Activated naive CD4-positive, alpha-beta T cell treated with anti-CD3 and anti-CD28 coated beads, Interleukin-2, amount 10 ng/mL, durations not matched to agents 7 days and 5 days (primary cell): Measurements from ENCODE around the gene NDRG4.

Experiments
- CTCF ChIA-PET: fragments of 350-600 bp; sonication (Branson Sonifier 250); formaldehyde crosslinking; loops from one replicate; lab custom pipeline; 2021; ENCODE audit warnings: antibody characterized with exemption; lab: Charles Lee
- DNase-seq: peaks from one replicate; pipeline ENCODE4 v3.0.0-alpha.2; 2020
- H3K27ac Mint-ChIP-seq: one replicate; pipeline ENCODE4 v1.8.0; 2021; ENCODE audit warnings: mild to moderate bottlenecking, moderate library complexity, mixed read lengths
- H3K27me3 Mint-ChIP-seq: one replicate; pipeline ENCODE4 v1.8.0; 2021; ENCODE audit warnings: mild to moderate bottlenecking, mixed read lengths
- H3K36me3 Mint-ChIP-seq: one replicate; pipeline ENCODE4 v1.8.0; 2021; ENCODE audit warnings: mixed read lengths
- H3K4me1 Mint-ChIP-seq: one replicate; pipeline ENCODE4 v1.8.0; 2021; ENCODE audit warnings: mixed read lengths
- H3K4me3 Mint-ChIP-seq: one replicate; pipeline ENCODE4 v1.8.0; 2021; ENCODE audit warnings: mild to moderate bottlenecking, moderate library complexity, mixed read lengths
- H3K9me3 Mint-ChIP-seq: one replicate; pipeline ENCODE4 v1.8.0; 2021; ENCODE audit warnings: mixed read lengths

The NDRG4 gene

GRCh38 chr16:58515871-58516767, 16.2 kb downstream of the NDRG4 start:
- Mint-ChIP-seq H3K36me3 (peaks cover 27% of the 10 kb centered on the region), H3K4me1 (peaks cover 37% of the 10 kb centered on the region), H3K27ac (no peak overlapping the region), H3K4me3 (peak overlapping the region; percentile 80), H3K27me3 (no peaks in the 10 kb centered on the region), H3K9me3 (no peaks in the 10 kb centered on the region)
- CTCF ChIA-PET, result no interaction called here
- DNase-seq, result peak; percentile 67

- peaks cover 37% of the 10 kb centered on the region for H3K4me1 Mint-ChIP-seq
- CTCF ChIA-PET, result no interaction called here
- H3K36me3 Mint-ChIP-seq, result peaks cover 31% of the 10 kb centered on the region
- DNase-seq, result no peak
- H3K9me3 Mint-ChIP-seq, result no peaks in the 10 kb centered on the region
- H3K4me3 Mint-ChIP-seq, result peak overlapping the region; percentile 80
- H3K27ac Mint-ChIP-seq, result peak overlapping the region; percentile 0
- H3K27me3 Mint-ChIP-seq, result no peaks in the 10 kb centered on the region
Observed at GRCh38 chr16:58516768-58517107, 16.8 kb downstream of the NDRG4 start.

GRCh38 chr16:58518083-58518979, 18.4 kb downstream of the NDRG4 start:
- Mint-ChIP-seq H3K4me3 (no peak overlapping the region), H3K27ac (peak overlapping the region; percentile 6), H3K9me3 (no peaks in the 10 kb centered on the region), H3K4me1 (peaks cover 37% of the 10 kb centered on the region), H3K27me3 (no peaks in the 10 kb centered on the region), H3K36me3 (peaks cover 41% of the 10 kb centered on the region)
- CTCF ChIA-PET, result interaction anchor here (0.9 to 2.2 kb wide), 4 partner anchors 10 to 238 kb away, joined by 3 to 11 read pairs (median 4); no protein-coding TSS in a partner anchor
- DNase-seq, result no peak

- Mint-ChIP-seq H3K27ac (no peak overlapping the region), H3K9me3 (no peaks in the 10 kb centered on the region), H3K27me3 (no peaks in the 10 kb centered on the region), H3K4me1 (peaks cover 37% of the 10 kb centered on the region), H3K36me3 (peaks cover 42% of the 10 kb centered on the region), H3K4me3 (no peak overlapping the region)
- CTCF ChIA-PET, result interaction anchor here (1.2 to 2.2 kb wide), 5 partner anchors 10 to 237 kb away, joined by 3 to 11 read pairs (median 3); partner anchors contain the start of gene SLC38A7
- DNase-seq, result no peak
Observed at GRCh38 chr16:58518980-58519368, 19.0 kb downstream of the NDRG4 start.

GRCh38 chr16:58519707-58520106, 19.8 kb downstream of the NDRG4 start:
- Mint-ChIP-seq H3K9me3 (no peaks in the 10 kb centered on the region), H3K27ac (no peak overlapping the region), H3K4me3 (no peak overlapping the region), H3K4me1 (peaks cover 36% of the 10 kb centered on the region), H3K27me3 (no peaks in the 10 kb centered on the region), H3K36me3 (peaks cover 47% of the 10 kb centered on the region)
- CTCF ChIA-PET, result interaction anchor here (1.2 to 1.4 kb wide), 3 partner anchors 8 to 164 kb away, joined by 3 to 5 read pairs (median 3); partner anchors contain the start of gene SLC38A7
- no peak for DNase-seq

DNA sequence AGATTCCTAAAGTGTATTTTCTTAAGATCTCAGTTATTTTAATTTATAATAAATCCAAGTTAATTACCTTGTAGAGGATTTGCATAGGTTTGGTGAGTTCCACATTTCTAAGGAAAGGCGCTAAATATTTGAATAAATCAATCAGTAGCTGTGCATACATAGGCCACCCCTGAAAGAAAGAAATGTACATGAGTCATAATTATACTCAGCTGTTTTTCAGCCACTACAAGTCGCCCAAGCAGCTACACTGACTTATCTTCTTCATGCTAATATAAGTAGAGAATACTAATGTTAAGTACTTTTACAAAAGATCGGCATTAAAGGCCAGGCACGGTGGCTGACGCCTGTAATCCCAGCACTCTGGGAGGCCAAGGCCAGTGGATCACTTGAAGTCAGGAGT, 30.2 kb downstream of the NDRG4 start:
- H3K27ac Mint-ChIP-seq, result no peak overlapping the region
- peaks cover 65% of the 10 kb centered on the region for H3K36me3 Mint-ChIP-seq
- no peaks in the 10 kb centered on the region for H3K27me3 Mint-ChIP-seq
- no peaks in the 10 kb centered on the region for H3K9me3 Mint-ChIP-seq
- CTCF ChIA-PET, result no interaction called here
- no peak overlapping the region for H3K4me3 Mint-ChIP-seq
- no peaks in the 10 kb centered on the region for H3K4me1 Mint-ChIP-seq
- no peak for DNase-seq

- no peak for DNase-seq
- Mint-ChIP-seq H3K9me3 (no peaks in the 10 kb centered on the region), H3K27ac (no peak overlapping the region), H3K36me3 (peaks cover 66% of the 10 kb centered on the region), H3K4me1 (no peaks in the 10 kb centered on the region), H3K27me3 (no peaks in the 10 kb centered on the region), H3K4me3 (no peak overlapping the region)
- CTCF ChIA-PET, result no interaction called here
Observed at GRCh38 chr16:58532414-58532813, 32.5 kb downstream of the NDRG4 start.

- Mint-ChIP-seq H3K27ac (no peak overlapping the region), H3K27me3 (no peaks in the 10 kb centered on the region), H3K9me3 (no peaks in the 10 kb centered on the region), H3K4me1 (no peaks in the 10 kb centered on the region), H3K36me3 (peaks cover 73% of the 10 kb centered on the region), H3K4me3 (no peak overlapping the region)
- DNase-seq, result no peak
- CTCF ChIA-PET, result interaction anchor here (0.7 kb wide), 1 partner anchor 14 kb away, joined by 3 read pairs; no protein-coding TSS in a partner anchor
Observed at GRCh38 chr16:58533751-58534470, 34.0 kb downstream of the NDRG4 start.

DNA sequence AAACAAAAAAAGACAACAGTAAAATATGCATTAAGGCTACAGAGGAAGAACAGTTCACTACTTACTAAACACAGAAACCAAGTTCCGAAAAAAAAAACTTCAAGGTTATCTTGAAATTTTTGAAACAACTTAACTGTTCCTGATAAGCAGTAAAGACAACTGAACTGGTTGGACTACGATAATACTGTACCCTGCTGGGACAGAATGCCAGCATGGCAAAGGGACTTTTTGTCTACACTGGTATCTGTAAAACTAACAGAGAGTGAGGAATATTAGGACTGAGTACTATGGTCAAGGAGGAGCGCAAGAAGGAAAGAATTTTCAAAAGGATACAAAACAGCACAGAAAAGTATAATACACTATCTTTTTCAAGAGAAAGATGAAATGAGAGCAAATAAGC, 35.2 kb downstream of the NDRG4 start:
- Mint-ChIP-seq H3K36me3 (peaks cover 79% of the 10 kb centered on the region), H3K9me3 (no peaks in the 10 kb centered on the region), H3K4me3 (no peak overlapping the region), H3K27me3 (no peaks in the 10 kb centered on the region), H3K27ac (no peak overlapping the region), H3K4me1 (no peaks in the 10 kb centered on the region)
- DNase-seq, result no peak
- CTCF ChIA-PET, result no interaction called here

DNA sequence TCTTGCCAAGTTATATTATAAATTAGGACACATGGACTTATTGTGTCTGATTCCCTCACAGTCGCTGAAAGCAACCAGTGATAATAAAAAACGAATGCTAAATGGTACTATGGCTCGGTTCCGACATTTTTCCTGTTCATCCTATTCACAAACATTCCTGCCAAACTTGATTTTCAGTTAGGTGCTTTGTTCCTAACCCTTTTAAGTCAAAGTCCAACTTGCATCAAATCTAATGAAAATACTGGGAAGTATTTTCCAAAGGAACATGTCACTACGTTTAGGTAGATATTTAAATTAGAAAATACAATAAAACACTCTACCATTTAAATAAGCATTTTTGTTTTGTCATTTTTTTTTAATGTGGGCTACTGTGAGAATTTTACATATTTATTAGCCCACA, 36.3 kb downstream of the NDRG4 start:
- Mint-ChIP-seq H3K4me1 (no peaks in the 10 kb centered on the region), H3K27ac (no peak overlapping the region), H3K27me3 (no peaks in the 10 kb centered on the region), H3K9me3 (no peaks in the 10 kb centered on the region), H3K4me3 (no peak overlapping the region), H3K36me3 (peaks cover 80% of the 10 kb centered on the region)
- DNase-seq, result no peak
- CTCF ChIA-PET, result interaction anchor here (1.5 kb wide), 1 partner anchor 24 kb away, joined by 4 read pairs; no protein-coding TSS in a partner anchor

DNA sequence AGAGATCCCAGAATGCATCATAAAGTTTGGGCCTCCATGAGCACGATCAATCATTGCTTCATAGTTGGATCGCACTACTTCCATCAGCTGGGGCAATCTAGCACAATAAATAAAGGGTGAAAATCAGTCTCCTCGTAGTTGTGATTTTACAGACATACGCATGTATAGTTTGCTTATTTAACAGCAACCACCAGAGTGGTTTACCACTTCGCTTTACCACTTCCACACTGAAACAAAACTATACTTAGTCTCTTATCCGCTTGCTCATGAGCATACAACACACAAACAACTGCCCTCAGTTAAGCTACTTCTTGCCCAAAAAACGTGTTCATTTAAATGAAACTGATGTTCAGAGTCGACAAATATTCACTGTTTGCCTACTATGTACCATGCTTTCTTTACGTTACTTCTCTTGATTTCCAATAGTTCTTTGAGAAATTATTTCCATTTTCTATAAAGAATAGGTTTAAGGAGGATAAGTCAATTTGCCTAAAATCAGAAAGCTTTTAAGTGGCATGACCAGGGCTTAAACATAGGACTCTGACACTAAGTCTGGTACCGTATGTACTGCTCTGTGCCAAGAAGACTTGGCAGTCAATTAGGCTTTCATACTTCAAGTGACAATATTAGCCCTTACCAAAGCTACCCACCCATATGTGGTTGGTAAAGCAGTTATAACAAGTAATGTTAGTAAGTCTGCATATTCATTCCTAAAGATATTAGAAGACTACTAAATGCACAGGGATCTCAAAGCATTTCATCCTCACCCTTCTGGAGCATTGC, 37.4 kb downstream of the NDRG4 start:
- DNase-seq, result no peak
- Mint-ChIP-seq H3K9me3 (no peaks in the 10 kb centered on the region), H3K4me3 (no peak overlapping the region), H3K27ac (no peak overlapping the region), H3K36me3 (peaks cover 77% of the 10 kb centered on the region), H3K27me3 (no peaks in the 10 kb centered on the region), H3K4me1 (no peaks in the 10 kb centered on the region)
- CTCF ChIA-PET, result interaction anchor here (1.5 kb wide), 1 partner anchor 25 kb away, joined by 4 read pairs; no protein-coding TSS in a partner anchor

DNA sequence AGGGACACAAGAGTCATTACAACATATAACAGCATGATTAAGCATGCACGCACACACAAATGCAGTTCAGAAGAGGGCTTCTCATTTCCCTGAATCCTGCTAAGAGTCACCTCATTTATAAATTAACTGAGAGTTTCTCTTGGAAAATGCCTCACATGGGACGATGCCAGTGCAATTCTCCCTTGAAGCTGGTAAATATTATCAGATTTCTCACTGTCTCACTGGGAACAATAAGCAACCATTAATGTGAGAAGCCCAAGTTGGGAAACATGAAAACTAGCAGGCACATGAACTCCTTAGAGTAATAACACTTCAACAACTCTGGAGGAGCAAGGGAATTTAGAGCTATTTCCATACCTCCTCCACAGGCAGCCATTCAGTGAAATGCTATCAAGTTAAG, 41.8 kb downstream of the NDRG4 start:
- Mint-ChIP-seq H3K4me3 (no peak overlapping the region), H3K4me1 (no peaks in the 10 kb centered on the region), H3K27ac (no peak overlapping the region), H3K9me3 (no peaks in the 10 kb centered on the region), H3K36me3 (peaks cover 78% of the 10 kb centered on the region), H3K27me3 (no peaks in the 10 kb centered on the region)
- CTCF ChIA-PET, result interaction anchor here (1.5 kb wide), 1 partner anchor 17 kb away, joined by 3 read pairs; no protein-coding TSS in a partner anchor
- no peak for DNase-seq

- no peaks in the 10 kb centered on the region for H3K27me3 Mint-ChIP-seq
Observed at GRCh38 chr16:58542291-58542690, 42.3 kb downstream of the NDRG4 start.

More at GRCh38 chr16:58542291-58542690, 42.3 kb downstream of the NDRG4 start:
- Mint-ChIP-seq H3K4me3 (no peak overlapping the region), H3K9me3 (no peaks in the 10 kb centered on the region), H3K4me1 (no peaks in the 10 kb centered on the region), H3K27ac (peak overlapping the region; percentile 24), H3K36me3 (peaks cover 78% of the 10 kb centered on the region)
- CTCF ChIA-PET, result interaction anchor here (1.5 kb wide), 1 partner anchor 16 kb away, joined by 3 read pairs; no protein-coding TSS in a partner anchor
- DNase-seq, result no peak
